Testis (tissue), 3 donors: Measurements from ENCODE around the gene TIMELESS. TPM values are rescaled to one million over a fixed set of nuclear protein-coding genes. Genes with fewer than 3 reads are reported as not detected.

Source experiments
- DNase-seq: peaks from one replicate; pipeline ENCODE4 v3.0.0-alpha.2; 2019
- H3K27ac ChIP-seq, 2 donors: fragments of 200-600 bp; sonication (generic); one replicate each; pipeline ENCODE4 v1.5.1; 2019
- H3K27me3 ChIP-seq: fragments of 200-600 bp; sonication (generic); one replicate; pipeline ENCODE4 v1.5.1; 2019
- H3K36me3 ChIP-seq: fragments of 200-600 bp; sonication (generic); one replicate; pipeline ENCODE4 v1.5.1; 2017; ENCODE audit warnings: low read depth; ENCODE audit errors: missing control alignments
- H3K4me1 ChIP-seq: fragments of 200-600 bp; sonication (generic); one replicate; pipeline ENCODE4 v1.5.1; 2019
- H3K4me3 ChIP-seq, 2 donors: fragments of 200-600 bp; sonication (generic); one replicate each; pipeline ENCODE4 v1.5.1; 2017 to 2019
- H3K9me3 ChIP-seq: fragments of 200-600 bp; sonication (generic); one replicate; pipeline ENCODE4 v1.5.1; 2017
- POLR2A ChIP-seq: fragments of 450-650 bp; IDR thresholded peaks from one replicate; pipeline ENCODE4 v1.6.1; 2017; ENCODE audit warnings: antibody characterized with exemption, mild to moderate bottlenecking, moderate library complexity
- WGBS, 2 donors: methylation state at CpG; one replicate each; pipeline ENCODE4 v1.1.5; 2018; 5-methylcytosine and 5-hydroxymethylcytosine counted together
- intact Hi-C: fragments of 100-400 bp; cut with DNase I; formaldehyde crosslinking; loops from one replicate; pipeline ENCODE4 v1.15.1; 2023; ENCODE audit warnings: low total_unique reads
- polyA plus RNA-seq: library from polyadenylated mRNA; stranded (reverse); fragments of 350-450 nt; fragmentation: Illumina TruSeq; extraction: RNeasy Lipid Tissue Mini Kit (QIAGEN cat#74804); gene quantifications from one replicate; pipeline ENCODE4 v1.2.3, GENCODE V29; 2014; ENCODE audit warnings: low read depth, low replicate concordance; ENCODE audit not compliant: insufficient read depth
- total RNA-seq, 2 donors: library from RNA; depleted of rRNA; stranded (reverse); fragments of >200 nt; gene quantifications; one replicate each; pipeline ENCODE4 v1.2.3, GENCODE V29; 2016
- TF ChIP-seq, protein P1 (sequence below), 3 experiments: fragments of 450-650 bp in 2 of 3; fragments of 200-600 bp in 1 of 3; sonication (generic) in 1 of 3; IDR thresholded peaks; one replicate each; pipeline ENCODE4 v1.5.1; 2016 to 2019; ENCODE audit warnings: antibody characterized with exemption in 3 of 3, mild to moderate bottlenecking in 2 of 3, moderate library complexity in 1 of 3

The TIMELESS gene
- total and polyA plus RNA-seq, 3 donors from 2014 or later: 13.5 to 16.3 (median 16.2) TPM

DNA sequence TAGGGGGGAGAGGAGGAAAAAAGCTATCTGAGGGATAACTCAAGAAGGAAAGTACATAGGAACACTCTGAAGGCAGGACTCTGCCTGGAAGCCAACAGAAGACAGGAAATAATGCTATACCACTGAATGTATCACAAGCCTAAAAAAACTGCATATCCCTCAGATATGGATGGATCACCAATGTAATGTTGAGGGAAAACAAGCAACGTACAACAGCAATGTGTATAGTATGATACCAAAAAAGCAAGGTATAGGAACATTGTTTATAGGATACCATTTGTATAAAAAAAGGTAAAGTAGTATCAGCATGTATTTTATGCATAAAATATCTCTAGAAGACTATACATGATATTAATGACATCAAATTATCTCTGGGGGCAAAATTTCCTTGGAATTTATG lies 35.3 kb upstream of the TIMELESS start:
- no peak for TF ChIP-seq POLR2A
- TF ChIP-seq, protein P1, sequence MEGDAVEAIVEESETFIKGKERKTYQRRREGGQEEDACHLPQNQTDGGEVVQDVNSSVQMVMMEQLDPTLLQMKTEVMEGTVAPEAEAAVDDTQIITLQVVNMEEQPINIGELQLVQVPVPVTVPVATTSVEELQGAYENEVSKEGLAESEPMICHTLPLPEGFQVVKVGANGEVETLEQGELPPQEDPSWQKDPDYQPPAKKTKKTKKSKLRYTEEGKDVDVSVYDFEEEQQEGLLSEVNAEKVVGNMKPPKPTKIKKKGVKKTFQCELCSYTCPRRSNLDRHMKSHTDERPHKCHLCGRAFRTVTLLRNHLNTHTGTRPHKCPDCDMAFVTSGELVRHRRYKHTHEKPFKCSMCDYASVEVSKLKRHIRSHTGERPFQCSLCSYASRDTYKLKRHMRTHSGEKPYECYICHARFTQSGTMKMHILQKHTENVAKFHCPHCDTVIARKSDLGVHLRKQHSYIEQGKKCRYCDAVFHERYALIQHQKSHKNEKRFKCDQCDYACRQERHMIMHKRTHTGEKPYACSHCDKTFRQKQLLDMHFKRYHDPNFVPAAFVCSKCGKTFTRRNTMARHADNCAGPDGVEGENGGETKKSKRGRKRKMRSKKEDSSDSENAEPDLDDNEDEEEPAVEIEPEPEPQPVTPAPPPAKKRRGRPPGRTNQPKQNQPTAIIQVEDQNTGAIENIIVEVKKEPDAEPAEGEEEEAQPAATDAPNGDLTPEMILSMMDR (IDR thresholded peaks at IDR 0.05): no peak
- no peak for DNase-seq

DNA sequence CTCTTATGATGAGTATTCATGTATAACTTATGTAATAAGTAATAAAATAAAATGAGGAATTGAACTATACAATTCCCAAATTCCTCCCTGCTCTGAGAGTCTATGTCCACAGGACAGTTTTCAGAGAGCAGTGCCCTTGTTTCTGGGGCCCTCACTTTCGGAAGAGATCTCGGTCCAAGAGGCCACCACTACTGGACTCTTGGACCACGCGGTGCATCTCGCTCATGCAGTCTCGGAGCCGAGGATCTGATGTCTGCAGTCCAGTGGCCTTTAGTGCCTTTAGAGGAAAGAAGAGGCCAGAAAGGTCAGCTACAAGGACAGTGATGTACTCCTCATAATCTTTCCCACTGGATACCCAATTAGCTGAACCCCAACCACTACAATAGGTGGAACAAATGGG lies 30.4 kb upstream of the TIMELESS start:
- Histone ChIP-seq H3K9me3 (no peaks in the 10 kb centered on the region), H3K36me3 (no peaks in the 10 kb centered on the region), H3K27ac (no peak overlapping the region), H3K4me3 (no peak overlapping the region), H3K27me3 (no peaks in the 10 kb centered on the region), H3K4me1 (no peaks in the 10 kb centered on the region)
- 97 to 98% methylated on average over 7 of the region's 7 CpGs for WGBS, 2 donors
- DNase-seq: no peak
- intact Hi-C loops: no loop called here
- TF ChIP-seq, protein P1 (IDR thresholded peaks at IDR 0.05): no peak
- TF ChIP-seq POLR2A: no peak

More for the DNA sequence above, 35.3 kb upstream of the TIMELESS start:
- intact Hi-C loops: no loop called here
- no peaks in the 10 kb centered on the region for H3K9me3 ChIP-seq
- no peaks in the 10 kb centered on the region for H3K27me3 ChIP-seq
- H3K4me1 ChIP-seq: no peaks in the 10 kb centered on the region
- H3K36me3 ChIP-seq: no peaks in the 10 kb centered on the region
- WGBS, 2 donors: 81 to 91% methylated on average over 1 of the region's 1 CpG
- no peak overlapping the region for H3K27ac ChIP-seq
- no peak overlapping the region for H3K4me3 ChIP-seq

DNA sequence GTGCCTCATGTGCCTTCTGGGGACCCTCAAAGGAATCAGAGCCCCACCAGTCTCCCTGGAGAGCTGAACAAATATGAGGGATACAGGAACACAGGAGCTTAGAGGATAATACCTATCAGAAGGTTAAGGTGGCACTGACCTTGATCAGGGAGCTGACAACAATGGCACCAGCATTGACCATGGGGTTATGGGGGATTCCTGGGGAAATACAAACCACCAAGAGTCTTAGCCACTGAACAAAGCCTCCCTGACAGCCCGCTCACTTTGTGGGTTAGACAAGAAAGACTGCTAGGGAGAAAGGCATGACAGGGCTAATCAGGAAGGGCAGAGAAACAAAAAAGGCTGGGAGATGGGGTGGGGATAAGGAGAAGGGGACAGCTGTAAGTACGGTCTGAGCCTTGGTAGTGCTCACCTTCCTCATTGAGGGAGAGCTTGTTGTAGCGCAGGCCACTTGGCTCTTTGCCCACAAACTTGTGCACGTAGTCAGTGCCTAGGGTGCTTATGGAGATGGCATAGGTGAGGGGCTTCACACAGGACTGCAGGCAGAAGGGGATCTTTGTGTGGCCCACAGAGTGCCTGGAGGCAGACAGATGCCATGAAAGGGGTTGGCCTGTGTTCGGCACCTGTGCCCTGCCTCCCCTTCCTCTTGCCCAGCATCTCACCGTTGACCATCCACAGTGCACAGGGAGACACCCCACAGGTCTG lies 28.4 kb upstream of the TIMELESS start:
- intact Hi-C loops: no loop called here
- H3K4me3 ChIP-seq: no peak overlapping the region
- no peaks in the 10 kb centered on the region for H3K27me3 ChIP-seq
- 90% methylated on average over 6 of the region's 6 CpGs for WGBS, 2 donors
- H3K36me3 ChIP-seq: no peaks in the 10 kb centered on the region
- H3K27ac ChIP-seq: no peak overlapping the region
- no peaks in the 10 kb centered on the region for H3K9me3 ChIP-seq
- no peak for TF ChIP-seq POLR2A
- TF ChIP-seq, protein P1 (IDR thresholded peaks at IDR 0.05): no peak
- H3K4me1 ChIP-seq: no peaks in the 10 kb centered on the region
- no peak for DNase-seq

DNA sequence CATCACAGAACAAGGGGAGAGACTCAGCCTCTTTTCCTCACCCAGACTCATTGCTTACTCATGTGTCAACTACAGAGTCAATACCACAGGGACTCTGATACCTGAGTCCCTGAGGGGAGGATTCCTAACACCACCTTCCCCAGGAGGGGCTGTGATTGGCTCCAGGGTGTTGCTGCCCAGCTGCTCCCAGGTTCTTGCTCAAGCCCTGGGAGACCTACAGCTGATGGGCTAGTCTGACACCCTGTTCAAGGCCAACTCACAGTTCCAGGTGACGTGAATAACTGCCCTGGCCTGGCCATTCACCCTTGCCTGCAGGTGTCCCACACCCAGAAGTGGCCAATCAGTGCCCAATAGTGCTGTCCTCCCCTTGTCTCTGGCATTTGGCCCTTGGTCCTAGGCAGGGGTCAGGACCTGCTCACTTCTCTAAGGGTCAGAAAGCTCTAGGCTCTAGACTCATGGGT lies 27.8 kb upstream of the TIMELESS start:
- H3K4me1 ChIP-seq: no peaks in the 10 kb centered on the region
- TF ChIP-seq, protein P1 (IDR thresholded peaks at IDR 0.05): no peak
- TF ChIP-seq POLR2A: no peak
- no peak overlapping the region for H3K4me3 ChIP-seq
- H3K36me3 ChIP-seq: no peaks in the 10 kb centered on the region
- intact Hi-C loops: no loop called here
- H3K9me3 ChIP-seq: no peaks in the 10 kb centered on the region
- no peak for DNase-seq
- no peaks in the 10 kb centered on the region for H3K27me3 ChIP-seq
- 92% methylated on average over 1 of the region's 1 CpG; no CpG with 5 or more reads in 1 of the 2 donors for WGBS, 2 donors
- no peak overlapping the region for H3K27ac ChIP-seq

DNA sequence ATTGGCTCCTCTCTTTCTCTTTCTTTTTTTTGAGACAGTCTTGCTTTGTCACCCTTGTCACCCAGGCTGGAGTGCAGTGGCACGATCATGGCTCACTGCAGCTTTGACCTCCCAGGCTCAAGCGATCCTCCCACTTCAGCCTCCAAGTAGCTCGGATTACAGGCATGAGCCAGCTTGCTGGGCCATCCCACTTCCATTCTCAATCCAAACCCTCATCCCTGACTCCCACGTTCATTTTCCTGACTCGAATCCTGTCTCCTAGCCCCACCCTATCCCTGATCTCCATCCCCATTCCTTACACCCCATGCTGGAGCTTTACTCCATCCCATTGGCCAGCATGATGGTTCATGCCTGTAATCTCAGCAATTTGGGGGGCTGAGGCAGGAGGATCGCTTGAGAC lies 26.9 kb upstream of the TIMELESS start:
- Histone ChIP-seq H3K4me3 (no peak overlapping the region), H3K36me3 (no peaks in the 10 kb centered on the region), H3K9me3 (no peaks in the 10 kb centered on the region), H3K27ac (no peak overlapping the region), H3K27me3 (no peaks in the 10 kb centered on the region), H3K4me1 (no peaks in the 10 kb centered on the region)
- no peak for TF ChIP-seq POLR2A
- TF ChIP-seq, protein P1 (IDR thresholded peaks at IDR 0.05): no peak
- no peak for DNase-seq
- 79 to 82% methylated on average over 6 of the region's 6 CpGs for WGBS, 2 donors
- intact Hi-C loops: no loop called here
